Mucosa of descending colon (tissue), 3 donors: Measurements from ENCODE around the gene BARHL2. TPM values are rescaled to one million over a fixed set of nuclear protein-coding genes. Genes with fewer than 3 reads are reported as not detected.

ENCODE experiments used
- ATAC-seq: fragments of 200-7000 bp; cut with Tn5 transposase; one replicate; pipeline ENCODE4 v1.9.1; 2020; ENCODE audit warnings: mild to moderate bottlenecking, moderate library complexity
- DNase-seq, 3 donors: peaks; one replicate each; pipeline ENCODE4 v3.0.0-alpha.2; 2020
- H3K36me3 ChIP-seq: fragments of 200-600 bp; one replicate; pipeline ENCODE4 v1.8.0; 2021; ENCODE audit warnings: low read depth, mild to moderate bottlenecking
- H3K4me1 ChIP-seq: fragments of 200-600 bp; one replicate; pipeline ENCODE4 v1.8.0; 2021; ENCODE audit warnings: low read depth, mild to moderate bottlenecking
- H3K4me3 ChIP-seq: fragments of 200-600 bp; one replicate; pipeline ENCODE4 v1.8.0; 2021; ENCODE audit warnings: mild to moderate bottlenecking
- H3K9me3 ChIP-seq: fragments of 200-600 bp; one replicate; pipeline ENCODE4 v1.8.0; 2021; ENCODE audit warnings: mild to moderate bottlenecking
- CTCF ChIP-seq: fragments of 200-600 bp; IDR thresholded peaks from one replicate; pipeline ENCODE4 v1.8.0; 2022; ENCODE audit warnings: antibody characterized with exemption, mild to moderate bottlenecking
- intact Hi-C, 2 donors: fragments of 100-400 bp; cut with DNase I in 1 of 2; cut with micrococcal nuclease in 1 of 2; formaldehyde crosslinking; loops; one replicate each; pipeline versions ENCODE4 v1.11.0 to v1.11.1; 2022; cut with DNase I, micrococcal nuclease
- total RNA-seq, 3 donors: library from RNA; stranded (reverse); fragmentation: NEBNext Ultra II Directional in 2 of 3; extraction: Animal tissue kit (Norgen Biotek cat#: 25700) in 2 of 3; gene quantifications; one replicate each; pipeline versions ENCODE4 v1.2.1 to v1.2.4, GENCODE V29; 2021 to 2023
- donor health status: DM: no; HTN: no; CAD: no; lungs with moderate emphysema.
- donor health status: DM: no; HTN: no; CAD: no.
- donor health status: DM: no; HTN: yes; CAD: no.

Gene BARHL2
- total RNA-seq, 3 donors from 2014 or later, result not detected

- no peaks in the 10 kb centered on the region for H3K36me3 ChIP-seq
- TF ChIP-seq CTCF, result no peak
- intact Hi-C loops, result no loop called here
- DNase-seq (no peak), ATAC-seq (no peak)
- no peaks in the 10 kb centered on the region for H3K9me3 ChIP-seq
- H3K4me1 ChIP-seq, result peaks cover 37% of the 10 kb centered on the region
- H3K4me3 ChIP-seq, result no peak overlapping the region
These were observed 13.3 kb upstream of the BARHL2 start for GRCh38 chr1:90730243-90731022.

GRCh38 chr1:90729504-90730242 is 12.6 kb upstream of the BARHL2 start:
- Histone ChIP-seq H3K4me1 (peaks cover 45% of the 10 kb centered on the region), H3K4me3 (no peak overlapping the region), H3K9me3 (no peaks in the 10 kb centered on the region), H3K36me3 (no peaks in the 10 kb centered on the region)
- intact Hi-C loops, result loop anchor here in 1 of 2 donors (10.0 kb wide), 1 partner anchor 105 kb away; no protein-coding TSS in a partner anchor
- no peak for DNase-seq
- peak; percentile 69 for ATAC-seq
- TF ChIP-seq CTCF, result peak; percentile 34

GRCh38 chr1:90728502-90729287 is 11.6 kb upstream of the BARHL2 start:
- no peaks in the 10 kb centered on the region for H3K36me3 ChIP-seq
- H3K4me1 ChIP-seq, result peaks cover 47% of the 10 kb centered on the region
- no peaks in the 10 kb centered on the region for H3K9me3 ChIP-seq
- DNase-seq (no peak), ATAC-seq (no peak)
- intact Hi-C loops, result loop anchor here in 1 of 2 donors (10.0 kb wide), 1 partner anchor 106 kb away; no protein-coding TSS in a partner anchor
- no peak overlapping the region for H3K4me3 ChIP-seq
- TF ChIP-seq CTCF, result no peak

GRCh38 chr1:90727917-90728501 is 10.9 kb upstream of the BARHL2 start:
- Histone ChIP-seq H3K9me3 (no peaks in the 10 kb centered on the region), H3K36me3 (no peaks in the 10 kb centered on the region), H3K4me1 (peaks cover 48% of the 10 kb centered on the region), H3K4me3 (no peak overlapping the region)
- intact Hi-C loops, result loop anchor here in 1 of 2 donors (10.0 kb wide), 1 partner anchor 107 kb away; no protein-coding TSS in a partner anchor
- no peak for DNase-seq
- no peak for TF ChIP-seq CTCF
- ATAC-seq, result no peak

GRCh38 chr1:90726986-90727480 is 9.9 kb upstream of the BARHL2 start:
- ATAC-seq (no peak), DNase-seq (no peak)
- intact Hi-C loops, result loop anchor here in 1 of 2 donors (10.0 kb wide), 1 partner anchor 108 kb away; no protein-coding TSS in a partner anchor
- no peak for TF ChIP-seq CTCF
- Histone ChIP-seq H3K4me3 (no peak overlapping the region), H3K9me3 (no peaks in the 10 kb centered on the region), H3K4me1 (peaks cover 48% of the 10 kb centered on the region), H3K36me3 (no peaks in the 10 kb centered on the region)
